A673 (cell line): ENCODE data around the gene GOLPH3.

ENCODE experiments used
- CTCF ChIP-seq: fragments of 300-800, 200-600 bp; sonication (generic); conservative IDR thresholded peaks from 2 replicates; pipeline ENCODE4 v1.5.1; 2017; ENCODE audit warnings: low read depth, mild to moderate bottlenecking, antibody characterized with exemption, low read length, moderate library complexity, mixed read lengths
- EZH2 ChIP-seq: fragments of 200-600 bp; sonication (generic); IDR thresholded peaks from 2 replicates; pipeline ENCODE4 v1.6.1; 2017; ENCODE audit warnings: borderline replicate concordance, low read depth, mild to moderate bottlenecking, mixed read lengths, antibody characterized with exemption, low read length; ENCODE audit not compliant: poor library complexity, severe bottlenecking

- TF ChIP-seq CTCF: no peak
- no peak for TF ChIP-seq EZH2
These were observed 66.8 kb downstream of the GOLPH3 start for GRCh38 chr5:32107291-32107690.
